GM18508 (cell line): Measurements from ENCODE around the gene RALY.
A peak's percentile ranks its signal among the peaks of the same experiment; 100 is the strongest.

ENCODE experiments used
- ATAC-seq: cut with Tn5 transposase; IDR thresholded peaks from one replicate; pipeline ENCODE4 v1.9.1; 2021; ENCODE audit warnings: moderate number of reproducible peaks; ENCODE audit not compliant: insufficient read depth, unreplicated experiment

RALY gene

DNA sequence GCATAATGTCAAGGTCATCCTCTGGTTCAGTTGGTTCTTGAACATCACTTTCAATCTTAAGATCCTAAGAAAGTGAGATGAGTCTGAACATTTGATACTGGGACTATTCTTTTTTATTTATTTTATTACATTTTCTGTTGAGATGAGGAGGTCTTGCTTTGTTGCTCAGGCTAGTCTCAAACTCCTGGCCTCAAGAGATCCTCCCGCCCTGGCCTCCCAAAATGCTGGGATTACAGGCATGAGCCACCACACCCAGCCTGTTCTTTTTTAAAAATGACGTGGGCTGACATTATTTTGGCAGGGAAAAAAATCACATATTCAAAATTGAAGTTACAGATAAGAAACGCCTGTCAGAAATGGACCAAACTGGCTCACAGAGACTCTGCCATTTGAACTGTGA, 104.9 kb downstream of the RALY start:
- ATAC-seq, result no peak

DNA sequence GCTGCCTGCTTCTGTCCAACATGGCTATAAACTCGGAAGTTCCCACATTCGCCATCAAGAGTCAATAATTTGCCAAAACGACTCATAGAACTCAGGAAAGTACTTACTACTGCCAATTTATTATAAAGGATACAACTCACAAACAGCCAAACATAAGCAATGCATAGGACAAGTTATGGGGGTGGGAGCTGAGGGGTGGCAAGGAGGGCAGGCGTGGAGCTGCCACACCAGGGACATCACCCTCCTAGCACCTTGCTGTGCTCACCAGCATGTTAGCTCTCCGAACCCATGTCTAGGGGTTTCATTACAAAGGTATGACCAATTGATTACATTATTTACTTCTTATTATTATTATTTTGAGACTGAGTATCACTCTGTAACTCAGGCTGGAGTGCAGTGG, 106.0 kb downstream of the RALY start:
- ATAC-seq, result no peak

DNA sequence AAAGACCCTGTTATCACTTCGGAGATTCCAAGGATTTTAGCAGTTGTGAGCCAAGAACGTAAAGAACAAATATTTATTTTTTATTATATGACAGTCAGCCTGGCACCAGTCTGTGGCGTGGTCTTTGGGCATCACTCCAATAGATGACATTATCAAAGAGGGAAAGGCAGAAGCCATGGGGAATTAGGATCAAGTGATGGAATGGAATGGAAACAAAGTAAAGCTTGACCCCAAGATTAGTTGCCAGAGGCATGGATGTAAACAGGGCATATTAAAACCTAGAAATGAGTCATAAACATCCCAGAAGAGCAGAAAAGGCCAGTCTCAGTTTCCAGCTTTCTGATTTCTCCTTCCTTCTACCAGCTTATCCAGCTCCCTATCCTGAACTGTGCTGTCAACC, 106.9 kb downstream of the RALY start:
- ATAC-seq, result no peak

DNA sequence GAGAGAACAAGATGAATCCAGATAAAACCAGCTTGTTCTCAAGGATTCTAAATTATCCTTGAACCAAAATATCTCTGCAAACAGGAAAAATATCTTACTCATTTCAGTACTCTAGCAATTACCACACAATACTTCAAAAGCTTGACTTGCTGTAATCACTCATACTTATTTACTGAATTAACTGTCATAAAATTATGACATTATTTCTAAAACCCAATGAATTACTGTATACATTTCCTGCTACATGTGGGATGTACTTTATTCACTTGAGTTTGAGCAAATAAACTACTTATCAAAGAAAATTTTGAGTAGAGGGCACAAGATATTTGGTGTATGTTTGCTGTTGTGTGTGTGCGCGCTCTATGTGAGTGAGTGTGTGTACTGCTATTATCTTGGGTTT, 108.6 kb downstream of the RALY start:
- ATAC-seq, result no peak

DNA sequence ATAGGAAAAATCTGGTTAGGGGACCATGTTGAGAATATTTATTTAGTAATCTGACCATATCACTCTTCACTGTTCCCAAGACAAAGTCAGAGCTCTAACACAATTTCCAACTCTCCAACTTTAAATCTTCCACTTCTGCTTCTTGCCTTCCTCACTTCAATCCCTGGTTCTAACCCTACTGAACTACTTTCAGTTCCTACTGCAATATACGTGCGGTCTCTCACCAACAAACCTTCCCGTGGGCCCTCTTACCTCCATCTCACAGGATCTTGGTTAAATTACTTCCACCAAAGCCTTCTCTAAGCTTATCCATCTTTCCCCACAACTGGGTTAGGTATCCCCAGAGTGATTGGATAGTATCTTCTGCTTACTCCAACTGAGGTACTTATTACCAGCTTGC, 110.3 kb downstream of the RALY start:
- no peak for ATAC-seq

DNA sequence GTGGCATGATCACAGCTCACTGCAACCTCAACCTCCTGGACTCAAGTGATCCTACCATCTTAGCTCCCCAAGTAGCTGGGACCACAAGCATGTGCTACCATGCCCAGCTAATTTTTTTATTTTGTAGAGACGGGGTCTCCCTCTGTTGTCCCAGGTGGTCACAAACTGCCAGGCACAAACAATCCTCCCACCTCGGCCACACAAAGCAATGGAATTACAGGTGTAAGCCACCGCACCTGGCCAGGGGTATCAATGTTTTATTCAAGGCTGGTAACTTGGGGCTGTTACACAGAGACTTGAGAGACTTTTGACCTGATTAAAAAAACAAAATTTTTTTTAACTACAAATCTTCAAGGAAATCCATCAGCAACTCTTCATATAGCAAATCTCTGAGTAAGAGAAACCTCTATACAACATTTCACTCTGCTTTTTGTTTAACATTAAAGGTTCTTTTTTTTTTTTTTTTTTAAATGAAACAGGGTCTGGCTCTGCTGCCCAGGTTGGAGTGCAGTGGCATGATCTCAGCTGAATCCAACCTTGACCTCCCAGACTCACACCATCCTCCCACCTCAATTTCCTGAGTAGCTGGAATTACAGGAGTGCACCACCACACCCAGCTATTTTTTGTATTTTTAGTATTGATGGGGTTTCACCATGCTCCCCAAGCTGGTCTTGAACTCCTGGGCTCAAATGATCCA, 112.4 kb downstream of the RALY start:
- no peak for ATAC-seq

DNA sequence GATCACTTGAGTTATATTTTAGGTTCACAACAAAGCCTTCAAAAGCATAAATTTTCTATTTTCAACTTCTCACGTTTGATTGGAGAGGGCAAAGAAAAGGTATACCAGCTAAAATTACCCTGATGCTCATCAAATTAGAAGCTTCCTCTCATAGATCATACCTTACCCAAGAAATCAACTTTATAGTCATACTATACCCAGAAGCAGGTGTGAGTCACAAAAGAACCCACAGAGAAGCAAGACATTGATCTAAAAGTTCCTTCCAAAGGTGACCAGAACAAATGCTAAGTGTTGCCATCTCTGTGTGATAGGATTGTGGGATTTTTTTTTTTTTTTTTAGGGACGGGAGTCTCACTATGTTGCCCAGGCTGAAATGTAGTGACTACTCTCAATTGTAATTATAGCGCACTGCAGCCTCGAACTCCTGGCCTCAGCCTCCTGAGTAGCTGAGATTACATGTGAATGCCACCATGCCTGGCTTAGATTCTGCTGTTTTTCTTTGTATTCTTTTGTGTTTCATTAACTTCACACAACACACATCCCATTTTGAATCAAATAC, 115.0 kb downstream of the RALY start:
- ATAC-seq, result no peak

DNA sequence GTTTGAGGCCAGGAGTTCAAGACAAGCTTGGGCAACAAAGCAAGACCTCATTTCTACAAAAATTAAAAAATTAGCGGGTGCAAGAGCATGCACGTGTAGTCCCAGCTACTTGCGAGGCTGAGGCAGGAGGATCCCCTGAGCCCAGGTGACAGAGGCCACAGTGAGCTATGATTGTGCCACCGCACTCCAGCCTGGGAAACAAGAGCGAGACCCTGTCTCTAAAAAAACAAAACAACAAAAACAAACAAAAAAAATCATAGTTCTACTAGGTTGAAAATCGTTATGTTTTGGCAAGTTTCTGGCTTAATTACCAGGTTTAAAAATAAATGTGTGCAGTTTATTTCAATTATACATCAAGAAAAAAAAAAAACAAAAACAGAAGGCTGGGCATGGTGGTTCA, 115.7 kb downstream of the RALY start:
- no peak for ATAC-seq

DNA sequence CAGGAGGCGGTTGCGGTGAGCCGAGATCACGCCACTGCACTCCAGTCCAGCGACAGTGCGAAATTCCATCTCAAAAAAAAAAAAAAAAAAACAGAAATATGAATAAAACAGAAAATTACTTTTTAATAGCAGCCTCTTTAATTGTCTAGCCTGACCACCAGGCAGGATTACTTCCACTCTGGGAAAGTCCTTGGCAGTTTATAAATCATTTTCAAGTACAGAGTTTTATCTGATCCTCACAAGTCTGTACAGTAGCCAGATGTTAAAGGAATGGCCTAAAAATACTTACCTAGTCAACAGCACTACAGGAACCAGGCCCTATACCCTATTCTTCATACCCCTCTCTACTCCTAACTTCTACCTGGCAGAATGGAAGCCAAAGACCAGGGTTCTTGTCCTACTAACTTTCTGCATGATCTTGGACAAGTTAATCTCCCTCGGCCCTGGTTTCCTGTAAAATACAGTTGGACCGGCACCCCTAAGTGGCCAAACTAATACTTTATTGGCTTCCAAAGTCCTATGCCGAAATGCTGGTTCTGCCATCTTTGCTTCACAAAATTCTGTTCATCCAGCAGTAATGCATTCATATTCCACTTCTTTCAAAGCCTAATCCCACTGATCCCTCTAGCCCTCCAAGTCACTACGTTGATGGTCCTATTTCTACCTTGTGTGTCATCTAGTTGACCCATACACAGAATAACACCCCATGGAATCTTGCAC, 116.5 kb downstream of the RALY start:
- no peak for ATAC-seq

DNA sequence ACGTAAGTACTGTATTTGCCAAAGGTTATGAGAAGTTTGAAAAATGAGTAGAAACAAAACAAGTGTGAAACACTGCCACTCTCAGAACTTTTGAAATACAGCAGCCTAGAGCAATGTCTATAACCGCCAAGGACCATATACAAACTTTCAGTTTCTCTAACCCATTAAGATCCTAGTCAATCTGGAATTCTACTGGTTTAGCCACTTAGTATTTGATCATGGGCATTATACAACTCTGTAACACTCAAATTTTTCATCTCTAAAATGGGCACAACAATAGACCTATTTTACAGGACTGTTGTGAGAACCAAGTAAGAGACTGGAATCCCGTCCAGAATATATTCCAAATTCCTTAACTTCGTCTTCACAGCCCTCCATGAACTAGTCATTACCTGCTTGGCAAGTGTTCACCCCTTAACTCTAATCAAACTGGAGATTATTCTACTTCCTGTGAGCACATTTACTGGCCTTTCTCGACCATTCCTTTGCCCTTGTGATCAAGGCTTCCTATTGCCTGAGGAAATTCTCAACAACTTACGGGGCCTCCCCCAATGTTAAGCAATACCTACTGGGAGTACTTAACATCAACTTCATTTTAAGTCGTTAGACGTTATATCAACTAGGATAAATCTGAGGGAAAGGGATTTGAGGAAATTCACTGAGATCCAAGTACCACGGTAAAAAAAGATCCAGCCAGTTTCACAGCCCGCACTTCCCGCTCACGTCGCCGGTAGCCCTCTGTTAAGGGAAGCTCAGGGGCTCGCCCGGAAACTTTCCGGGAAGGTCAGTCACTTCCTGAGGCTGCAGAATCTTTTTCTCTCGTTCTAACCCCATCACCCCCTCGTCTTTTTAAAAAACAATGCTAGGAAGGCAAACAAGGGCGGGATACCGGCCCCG, 117.3 kb downstream of the RALY start:
- ATAC-seq, result no peak

DNA sequence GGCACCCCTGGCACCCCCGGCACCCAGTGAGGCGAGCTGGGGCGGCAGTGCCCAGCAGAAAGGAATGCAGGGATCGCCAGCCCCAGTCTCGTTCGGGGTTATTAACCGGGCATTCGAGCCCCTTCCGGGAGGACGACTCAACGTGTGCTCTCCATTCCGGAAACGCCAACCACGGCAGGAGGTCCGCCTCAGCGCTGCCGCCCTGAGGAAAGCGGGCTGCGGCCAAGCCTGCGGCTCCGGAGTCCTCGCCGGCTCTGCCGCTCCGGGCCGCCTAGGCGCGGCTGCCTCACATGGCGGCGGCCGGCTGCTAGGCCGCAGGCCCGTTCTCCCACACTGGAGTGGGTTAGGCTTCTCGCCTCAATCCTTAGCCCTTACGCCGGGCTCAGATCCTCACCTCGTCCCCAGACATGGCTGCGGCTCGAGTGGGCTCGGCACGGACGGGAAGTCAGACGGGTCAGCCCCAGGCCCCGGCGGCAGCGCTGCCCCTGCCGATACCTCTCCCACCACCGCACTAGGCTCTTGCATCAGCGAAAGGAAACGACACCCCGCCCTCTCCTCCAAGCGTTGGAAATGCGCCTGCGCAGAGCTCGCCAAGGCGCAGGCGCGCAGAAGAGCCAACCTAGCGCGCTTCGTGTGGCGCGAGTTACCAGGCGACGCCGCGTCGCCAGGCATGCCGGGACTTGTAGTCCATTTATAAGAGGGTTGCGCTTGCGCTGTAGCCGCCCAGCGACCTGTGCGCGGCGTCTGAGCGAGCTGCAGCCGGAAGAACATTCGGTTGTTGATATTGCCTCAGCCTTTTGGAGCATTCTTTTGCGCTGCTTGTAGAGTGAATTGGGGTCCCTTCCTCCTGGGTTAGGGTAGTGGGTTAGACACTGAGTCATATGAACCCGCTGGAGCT, 118.2 kb downstream of the RALY start, which contains the start of gene EIF2S2:
EIF2S2 (minus strand) TSS at position 542 of the 898 bp plus-strand sequence; CDS start at position 409, 133 bp downstream.
- ATAC-seq, result peak; percentile 66

DNA sequence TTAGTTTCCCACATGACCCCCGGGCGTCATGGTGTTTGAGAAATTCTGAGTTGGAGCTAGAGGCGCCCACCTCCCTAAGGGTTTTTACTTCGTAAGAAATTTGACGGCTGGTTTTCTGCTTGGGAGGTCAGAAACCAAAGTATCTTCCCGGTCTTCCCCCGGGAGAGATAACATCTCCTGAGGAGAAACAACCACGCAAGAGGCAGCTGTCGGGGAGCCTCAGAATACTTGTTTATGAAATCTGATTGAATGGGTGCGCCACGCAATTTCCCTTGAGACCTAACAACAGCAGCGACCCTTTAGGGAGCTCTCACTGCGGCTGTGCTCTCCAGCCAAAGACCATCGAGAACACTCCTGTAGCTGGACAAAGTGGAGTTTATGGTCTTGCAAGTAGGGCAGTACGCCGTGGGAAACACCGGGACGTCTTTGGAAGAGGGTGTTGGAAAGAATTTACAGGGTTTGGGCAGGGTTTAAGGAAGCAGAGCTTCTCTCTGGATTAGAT, 118.9 kb downstream of the RALY start:
- ATAC-seq, result no peak

DNA sequence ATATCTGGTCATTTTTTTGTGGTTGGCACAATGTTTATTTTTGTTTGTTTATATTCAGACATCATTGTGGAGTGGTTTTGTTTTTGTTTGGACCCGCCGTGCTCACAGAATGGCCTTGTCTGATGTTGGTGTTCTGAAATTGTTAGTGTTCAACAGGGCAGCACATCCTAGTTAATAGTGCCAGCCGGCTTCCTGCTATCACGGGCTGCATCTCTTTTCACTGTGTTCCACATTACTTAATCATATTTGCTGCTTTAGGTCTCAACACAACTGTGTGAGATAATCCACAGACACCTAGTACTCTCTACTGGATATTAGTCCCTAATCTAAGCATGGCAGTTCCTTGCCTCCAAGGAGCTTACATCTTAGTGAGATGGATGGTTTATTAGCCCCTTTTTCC, 121.1 kb downstream of the RALY start:
- no peak for ATAC-seq

DNA sequence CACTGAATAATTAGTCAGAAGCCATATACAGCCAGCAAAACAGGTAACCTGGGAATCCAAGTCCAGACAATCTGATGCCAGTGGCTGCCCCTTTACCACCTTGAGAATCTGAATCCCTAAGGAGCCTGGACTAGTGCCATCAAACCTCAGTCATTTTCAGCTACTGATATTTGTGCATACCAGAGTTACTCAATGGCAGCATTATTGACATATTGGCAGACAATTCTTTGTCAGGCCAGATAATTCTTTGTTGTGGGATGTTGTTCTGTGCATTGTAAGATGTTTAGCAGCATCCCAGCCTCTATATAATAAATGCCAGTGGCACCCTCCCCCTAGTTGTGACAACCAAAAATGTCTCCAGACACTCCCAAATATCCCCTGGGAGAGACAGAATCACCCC, 121.5 kb downstream of the RALY start:
- ATAC-seq, result no peak

DNA sequence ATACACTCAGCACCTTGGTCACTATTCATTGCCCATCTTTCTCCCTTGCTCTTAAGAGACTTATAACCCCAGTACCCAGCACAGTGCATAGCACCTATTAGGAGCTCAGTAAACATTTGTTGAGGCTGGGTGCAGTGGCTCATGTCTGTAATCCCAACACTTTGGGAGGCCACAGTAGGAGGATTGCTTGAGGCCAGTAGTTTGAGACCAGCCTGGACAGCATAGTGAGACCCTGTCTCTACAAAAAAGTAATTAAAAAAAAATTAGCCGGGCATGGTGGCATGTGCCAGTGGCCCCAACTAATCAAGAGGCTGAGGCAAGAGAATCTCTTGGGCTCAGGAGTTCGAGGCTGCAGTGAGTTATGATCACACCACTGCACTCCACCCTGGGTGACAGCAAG, 126.5 kb downstream of the RALY start:
- ATAC-seq, result no peak

DNA sequence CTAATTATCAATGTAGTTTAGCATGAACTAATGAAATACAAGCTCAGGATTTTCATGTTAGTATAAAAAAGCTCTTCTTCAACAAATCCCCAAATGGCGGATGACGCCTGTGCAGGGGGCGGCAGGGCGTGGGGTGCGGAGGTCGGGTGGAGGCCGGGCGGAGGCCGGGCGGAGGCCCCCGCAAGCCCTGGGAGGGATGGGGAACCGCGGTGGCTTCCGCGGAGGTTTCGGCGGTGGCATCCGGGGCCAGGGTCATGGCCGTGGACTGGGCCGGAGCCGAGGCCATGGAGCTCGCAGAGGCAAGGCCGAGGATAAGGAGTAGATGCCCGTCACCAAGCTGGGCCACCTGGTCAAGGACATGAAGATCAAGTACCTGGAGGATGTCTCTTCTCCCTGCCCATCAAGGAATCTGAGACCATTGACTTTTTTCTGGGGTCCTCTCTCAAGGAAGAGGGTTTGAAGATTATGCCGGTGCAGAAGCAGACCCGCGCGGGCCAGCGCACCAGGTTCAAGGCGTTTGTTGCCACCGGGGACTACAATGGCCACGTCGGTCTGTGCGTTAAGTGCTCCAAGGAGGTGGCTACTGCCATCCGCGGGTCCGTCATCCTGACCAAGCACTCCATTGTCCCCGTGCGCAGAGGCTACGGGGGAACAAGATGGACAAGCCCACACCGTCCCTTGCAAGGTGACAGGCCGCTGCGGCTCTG, 128.7 kb downstream of the RALY start:
- no peak for ATAC-seq

DNA sequence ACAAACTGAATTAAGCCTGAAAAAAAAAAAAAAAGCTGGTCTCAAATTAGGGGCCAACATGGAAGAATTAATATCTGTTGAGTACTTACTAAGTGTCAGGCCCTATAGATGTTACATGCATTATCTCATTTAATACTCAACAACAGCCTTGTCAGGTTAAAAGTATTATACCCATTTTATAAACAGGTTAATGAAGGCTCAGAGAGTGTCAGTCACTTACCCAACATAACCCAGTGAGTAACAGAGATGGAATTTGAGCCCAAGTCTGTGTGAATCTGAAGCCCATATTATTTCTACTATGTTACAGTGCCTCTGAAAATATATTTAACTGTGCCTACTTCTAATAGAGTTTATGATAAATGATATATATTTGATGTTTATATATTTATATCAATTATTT, 129.6 kb downstream of the RALY start:
- no peak for ATAC-seq

DNA sequence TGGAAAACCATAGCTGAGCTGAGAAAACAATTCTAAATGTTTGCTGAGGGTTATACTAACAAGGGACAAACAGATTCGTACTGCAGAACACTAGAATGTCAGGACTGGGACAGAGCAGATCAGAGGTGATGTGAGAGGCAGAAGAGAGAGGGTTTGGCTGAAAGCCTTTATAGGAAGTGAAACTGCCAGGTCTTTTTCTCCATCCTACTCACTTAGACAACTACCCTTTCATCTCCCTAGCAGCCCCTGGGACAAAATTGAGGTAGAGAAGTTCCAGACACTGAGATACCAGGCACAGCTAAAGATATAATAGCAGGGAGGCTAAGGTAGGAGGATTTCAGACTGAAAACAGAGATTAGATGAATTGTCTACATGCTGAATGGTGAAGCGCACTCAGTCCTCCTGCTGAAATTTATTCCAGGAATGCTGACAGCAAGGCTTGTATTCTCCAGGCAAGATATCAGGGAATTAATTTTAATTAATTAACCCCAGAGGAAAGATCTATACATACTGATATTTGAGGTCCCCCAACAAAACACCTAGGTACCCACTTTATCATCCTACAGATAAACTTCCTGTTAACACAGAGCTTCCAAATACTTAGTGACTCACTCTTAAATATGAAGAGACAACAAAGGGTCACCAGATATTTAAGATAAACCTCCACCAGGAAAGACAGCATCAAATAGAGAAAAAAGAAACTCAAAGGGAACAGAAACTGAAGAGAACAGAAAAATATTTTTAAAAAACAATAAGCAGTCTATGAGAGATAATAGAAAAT, 130.9 kb downstream of the RALY start:
- peak; percentile 55 for ATAC-seq
